ENCODE data around the gene HCFC1. TPM values are rescaled to one million over a fixed set of nuclear protein-coding genes. Genes with fewer than 3 reads are reported as not detected.

Gene HCFC1
- total and polyA plus RNA-seq, 2 of the 8 experiments (the other 6 are each of a cell fraction or from before 2014, with no cell fraction given), result 24.9 to 117 TPM

DNA sequence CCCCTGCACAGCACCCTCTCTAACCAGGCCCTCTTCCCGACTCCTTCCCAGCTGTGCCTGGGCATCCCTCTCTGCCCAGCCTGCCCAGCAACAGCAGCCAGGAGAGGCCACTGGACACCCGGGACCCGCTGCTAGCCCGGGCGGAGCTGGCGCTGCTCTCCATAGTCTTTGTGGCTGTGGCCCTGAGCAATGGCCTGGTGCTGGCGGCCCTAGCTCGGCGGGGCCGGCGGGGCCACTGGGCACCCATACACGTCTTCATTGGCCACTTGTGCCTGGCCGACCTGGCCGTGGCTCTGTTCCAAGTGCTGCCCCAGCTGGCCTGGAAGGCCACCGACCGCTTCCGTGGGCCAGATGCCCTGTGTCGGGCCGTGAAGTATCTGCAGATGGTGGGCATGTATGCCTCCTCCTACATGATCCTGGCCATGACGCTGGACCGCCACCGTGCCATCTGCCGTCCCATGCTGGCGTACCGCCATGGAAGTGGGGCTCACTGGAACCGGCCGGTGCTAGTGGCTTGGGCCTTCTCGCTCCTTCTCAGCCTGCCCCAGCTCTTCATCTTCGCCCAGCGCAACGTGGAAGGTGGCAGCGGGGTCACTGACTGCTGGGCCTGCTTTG, 66.0 kb downstream of the HCFC1 start:
- ChIA-PET CTCF (ENCODE audit: partially characterized antibody) (interaction anchor here (1.1 to 2.3 kb wide), 4 partner anchors 10 to 169 kb away, joined by 3 to 9 read pairs (median 4); no protein-coding TSS in a partner anchor), POLR2A (ENCODE audit: partially characterized antibody) (interaction anchor here (0.8 to 1.6 kb wide), 4 partner anchors 12 to 307 kb away, joined by 3 to 5 read pairs (median 4); no protein-coding TSS in a partner anchor)
- TF ChIP-seq RNF2 (IDR thresholded peaks at IDR 0.05; ENCODE audit: borderline replicate concordance, low read depth, low read length, missing control alignments, poor library complexity, severe bottlenecking), result no peak
- no peak for TF ChIP-seq RBBP5 (IDR thresholded peaks at IDR 0.05; ENCODE audit: borderline replicate concordance, low read depth, low read length)
- no peak for TF ChIP-seq HDAC2 (IDR thresholded peaks at IDR 0.05; ENCODE audit: borderline replicate concordance in 1 of 2, low read depth in 2 of 2, low read length in 2 of 2)
- TF ChIP-seq SIN3A (conservative IDR thresholded peaks at IDR 0.05 in 1 of 2, IDR thresholded peaks at IDR 0.05 in 1 of 2; ENCODE audit: low read depth in 1 of 2, low read length in 2 of 2), result no peak

More for the DNA sequence above, 66.0 kb downstream of the HCFC1 start:
- H3K79me1 ChIP-seq (ENCODE audit: low read depth, low read length), result no peaks in the 10 kb centered on the region
- no peak overlapping the region for H2BK120ac ChIP-seq (replicated peaks; ENCODE audit: low read depth, low read length)
- H3K4me3 ChIP-seq (ENCODE audit: extremely low read depth in 1 of 4, insufficient read depth in 2 of 4, low read depth in 3 of 4, low read length in 4 of 4), result no peak overlapping the region
- H3K14ac ChIP-seq (ENCODE audit: insufficient read length), result no peak overlapping the region
- H2BK20ac ChIP-seq (ENCODE audit: low read length), result no peak overlapping the region
- no peak overlapping the region for H2BK15ac ChIP-seq (ENCODE audit: low read length)
- no peak overlapping the region for H3K18ac ChIP-seq (ENCODE audit: extremely low read depth, low read length)
- peaks cover 3% of the 10 kb centered on the region; the same call in 1 of the 2 replicates for H3K23me2 ChIP-seq (ENCODE audit: low read depth, low read length)
- H2AK5ac ChIP-seq (ENCODE audit: low read depth, low read length), result no peak overlapping the region
- no peak overlapping the region for H3K9ac ChIP-seq (replicated peaks in 1 of 4; ENCODE audit: extremely low read depth in 1 of 4, low read depth in 3 of 4, low read length in 3 of 4)
- FAIRE-seq, result no peak
- H4K20me1 ChIP-seq (replicated peaks in 1 of 2; ENCODE audit: control insufficient read depth in 1 of 2, insufficient read depth in 2 of 2, low read length in 2 of 2), result peaks cover 0 to 4% of the 10 kb centered on the region in 2 experiments
- H3K4me1 ChIP-seq (replicated peaks in 1 of 4; ENCODE audit: control insufficient read depth in 3 of 4, insufficient read depth in 4 of 4, low read length in 3 of 4), result peaks cover 0 to 15% (median 0%) of the 10 kb centered on the region in 4 experiments; a peak in 1 of 7 replicates
- H2BK5ac ChIP-seq (ENCODE audit: low read depth, low read length), result no peak overlapping the region
- no peak overlapping the region for H3K27ac ChIP-seq (ENCODE audit: low read depth, low read length)
- no peaks in the 10 kb centered on the region for H3K79me2 ChIP-seq (ENCODE audit: control insufficient read depth in 1 of 2, insufficient read depth in 2 of 2, low read length in 2 of 2)
- H2AFZ ChIP-seq (ENCODE audit: low read length), result no peak overlapping the region
- no peak overlapping the region for H4K8ac ChIP-seq (ENCODE audit: extremely low read depth, insufficient read depth, low read length)
- no peak overlapping the region for H3K56ac ChIP-seq (replicated peaks; ENCODE audit: insufficient read length, low read depth, low read length)
- no peaks in the 10 kb centered on the region; a peak in 1 of 8 replicates for H3K36me3 ChIP-seq (ENCODE audit: control insufficient read depth in 2 of 4, insufficient read depth in 4 of 4, low read length in 3 of 4)
- H3K4ac ChIP-seq (replicated peaks; ENCODE audit: insufficient read length, low read depth, low read length), result no peak overlapping the region
- WGBS, 2 experiments (ENCODE audit: extremely low coverage in 1 of 2, insufficient coverage in 1 of 2, insufficient read length in 1 of 2, insufficient replicate concordance in 2 of 2, low coverage in 1 of 2, low lambda C conversion rate in 2 of 2, missing lambda C conversion rate in 1 of 2), result 99% methylated on average over 12 of the region's 32 CpGs; no CpG with 5 or more reads in 1 of the 2 experiments
- no peak overlapping the region for H4K91ac ChIP-seq (replicated peaks; ENCODE audit: insufficient read length, low read length)
- no peak overlapping the region for H3K4me2 ChIP-seq (ENCODE audit: insufficient read depth in 1 of 2, low read depth in 2 of 2, low read length in 2 of 2)
- no peak overlapping the region for H3K23ac ChIP-seq (ENCODE audit: insufficient read length)
- no peaks in the 10 kb centered on the region for H3K9me3 ChIP-seq (ENCODE audit: insufficient read depth in 2 of 2, low read depth in 1 of 2, low read length in 1 of 2)
- H4K5ac ChIP-seq (ENCODE audit: insufficient read length, low read depth, low read length), result no peak overlapping the region
- no peak for DNase-seq (ENCODE audit: low read depth in 1 of 2, low spot score in 2 of 2)
- H3K27me3 ChIP-seq (replicated peaks in 1 of 4; ENCODE audit: control insufficient read depth in 3 of 4, extremely low read depth in 1 of 4, insufficient read depth in 3 of 4, low read length in 3 of 4), result no peaks in the 10 kb centered on the region
- H2BK12ac ChIP-seq (ENCODE audit: low read depth, low read length), result no peak overlapping the region
